HG03457 (cell line): Measurements from ENCODE around the gene FHOD1.

Source experiments
- ATAC-seq: cut with Tn5 transposase; IDR thresholded peaks from one replicate; pipeline ENCODE4 v1.9.1; 2021; ENCODE audit warnings: moderate number of reproducible peaks; ENCODE audit not compliant: unreplicated experiment

FHOD1 gene

DNA sequence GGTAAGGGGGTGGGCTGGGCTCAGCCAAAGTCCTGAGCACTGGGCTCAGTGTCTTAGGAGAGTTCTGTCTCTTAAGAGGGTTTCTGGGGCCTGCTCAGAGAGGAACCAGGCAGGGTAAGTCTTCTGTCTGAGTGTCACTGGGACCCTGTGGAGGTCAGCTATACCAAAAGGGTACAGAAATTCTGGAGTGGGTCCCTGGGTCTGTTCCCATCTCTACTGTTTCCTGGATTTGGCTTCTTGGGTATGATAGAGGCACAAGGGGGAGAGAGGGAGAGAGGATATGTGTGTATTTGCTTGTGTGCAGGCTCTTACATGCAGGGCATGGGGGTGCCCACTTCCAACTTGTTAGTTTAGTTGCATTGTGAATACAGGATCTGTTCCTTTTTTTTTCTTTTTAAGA is 53.7 kb downstream of the FHOD1 start:
- ATAC-seq, result no peak

DNA sequence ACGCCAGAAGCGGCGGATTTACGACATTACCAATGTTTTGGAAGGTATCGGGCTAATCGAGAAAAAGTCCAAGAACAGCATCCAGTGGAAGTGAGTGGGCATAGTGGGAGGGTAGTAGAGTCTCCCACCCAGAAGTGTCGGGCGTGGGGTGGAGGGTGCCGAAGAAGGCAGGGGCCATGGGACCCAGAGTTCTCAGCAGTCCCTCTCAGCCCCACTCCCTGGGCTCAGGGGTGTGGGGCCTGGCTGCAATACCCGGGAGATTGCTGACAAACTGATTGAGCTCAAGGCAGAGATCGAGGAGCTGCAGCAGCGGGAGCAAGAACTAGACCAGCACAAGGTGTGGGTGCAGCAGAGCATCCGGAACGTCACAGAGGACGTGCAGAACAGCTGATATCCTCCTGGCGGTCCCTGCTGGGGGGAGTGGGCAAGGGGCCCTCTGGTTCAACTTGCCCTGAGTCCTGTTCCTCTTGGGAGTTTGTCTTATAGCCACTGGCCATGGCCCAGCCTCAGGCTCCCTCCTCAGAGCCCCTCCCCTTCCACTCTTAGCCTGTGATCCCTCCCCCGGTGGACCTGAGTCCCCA is 54.4 kb downstream of the FHOD1 start:
- ATAC-seq, result no peak

DNA sequence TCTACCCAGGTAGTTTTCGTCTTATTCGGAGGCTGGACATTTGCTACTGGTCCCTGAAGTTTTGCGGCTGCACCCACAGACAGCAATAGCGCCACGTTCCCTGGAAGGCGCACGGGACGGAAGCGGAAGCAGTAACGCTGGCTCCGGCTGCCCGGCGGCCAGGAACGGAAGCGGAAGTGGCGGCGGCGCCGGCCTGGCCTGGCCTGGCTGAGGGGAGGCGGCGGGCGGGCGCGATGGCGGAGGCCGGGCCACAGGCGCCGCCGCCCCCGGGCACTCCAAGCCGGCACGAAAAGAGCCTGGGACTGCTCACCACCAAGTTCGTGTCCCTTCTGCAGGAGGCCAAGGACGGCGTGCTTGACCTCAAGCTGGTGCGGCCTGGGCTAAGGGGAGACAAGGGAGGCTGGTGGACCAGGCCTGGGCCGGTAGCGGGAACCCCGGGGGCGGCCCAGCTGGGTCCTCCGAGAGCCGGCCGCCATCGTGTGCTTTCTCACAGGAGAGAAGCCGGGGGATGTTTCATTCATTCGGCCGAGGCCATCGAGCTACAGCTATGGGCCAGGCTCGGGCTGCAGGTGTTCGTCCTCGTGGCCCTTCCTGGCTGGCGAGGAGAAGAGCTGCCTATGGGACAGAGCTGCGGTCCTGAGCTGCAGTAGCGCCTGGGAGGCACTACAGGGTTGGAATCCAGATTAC is 55.1 kb downstream of the FHOD1 start, which contains the start of gene E2F4:
E2F4 (plus strand) TSS at position 161 of the 687 bp plus-strand sequence; CDS start at position 234, 73 bp downstream.
- peak; percentile 72 for ATAC-seq

DNA sequence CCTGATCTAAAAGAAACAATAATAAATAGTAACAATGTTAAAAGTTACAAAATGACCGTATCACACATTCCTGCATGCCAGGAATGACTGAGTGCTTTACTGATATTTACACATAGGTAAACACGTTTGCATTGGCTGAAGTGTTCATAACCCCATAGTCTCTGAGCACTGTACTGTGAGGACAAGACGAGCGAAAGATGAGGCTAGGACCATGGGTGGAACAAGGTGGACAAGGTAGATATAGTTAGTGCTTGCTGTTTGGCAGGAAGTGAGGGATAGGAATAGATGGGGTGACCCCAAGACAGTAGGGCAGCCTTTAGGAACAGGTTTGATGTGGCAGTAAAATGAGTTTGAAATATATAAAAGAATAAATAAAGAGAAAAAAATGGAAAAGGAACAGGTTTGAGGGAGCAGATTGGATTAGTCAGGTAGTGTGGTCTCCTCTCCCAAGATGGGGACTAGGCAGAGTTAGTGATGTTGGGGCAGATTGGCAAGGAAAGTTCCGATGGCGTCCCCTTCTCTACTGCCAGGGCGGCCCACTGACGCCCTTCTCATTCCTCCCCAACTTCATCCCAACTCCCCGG is 55.8 kb downstream of the FHOD1 start:
- ATAC-seq, result no peak

- ATAC-seq, result no peak
These were observed 56.6 kb downstream of the FHOD1 start for GRCh38 chr16:67190448-67191399.

- ATAC-seq, result no peak
These were observed 57.2 kb downstream of the FHOD1 start, which contains the start of gene EXOC3L1 for GRCh38 chr16:67190041-67190440. TSS of gene EXOC3L1 (minus strand) at chr16:67190136. CDS start at chr16:67189676, 460 bp downstream.

DNA sequence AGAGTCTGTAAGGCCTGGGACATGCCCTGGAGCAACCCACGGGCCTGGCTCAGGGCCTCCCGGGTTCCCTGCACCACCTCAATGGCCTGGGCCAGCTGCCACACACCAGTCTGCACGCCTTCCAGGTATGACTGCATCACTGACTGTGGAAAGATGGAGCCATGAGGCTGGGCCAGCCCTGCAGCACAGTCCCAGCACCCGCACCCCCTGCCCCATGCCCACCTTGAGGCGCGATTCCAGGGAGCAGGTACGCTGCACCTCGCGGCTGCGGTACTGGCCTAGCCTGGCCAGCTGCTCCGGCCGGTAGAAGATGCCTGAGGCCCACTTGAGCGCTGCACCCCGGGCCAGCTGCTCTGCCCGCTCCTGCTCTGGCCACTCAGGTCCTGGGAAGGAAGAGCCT is 58.5 kb downstream of the FHOD1 start:
- no peak for ATAC-seq

GRCh38 chr16:67188323-67188722 is 59.0 kb downstream of the FHOD1 start:
- ATAC-seq, result no peak

- no peak for ATAC-seq
These were observed 59.9 kb downstream of the FHOD1 start for GRCh38 chr16:67187175-67187890.

- ATAC-seq, result no peak
These were observed 60.7 kb downstream of the FHOD1 start for GRCh38 chr16:67186550-67186950.

DNA sequence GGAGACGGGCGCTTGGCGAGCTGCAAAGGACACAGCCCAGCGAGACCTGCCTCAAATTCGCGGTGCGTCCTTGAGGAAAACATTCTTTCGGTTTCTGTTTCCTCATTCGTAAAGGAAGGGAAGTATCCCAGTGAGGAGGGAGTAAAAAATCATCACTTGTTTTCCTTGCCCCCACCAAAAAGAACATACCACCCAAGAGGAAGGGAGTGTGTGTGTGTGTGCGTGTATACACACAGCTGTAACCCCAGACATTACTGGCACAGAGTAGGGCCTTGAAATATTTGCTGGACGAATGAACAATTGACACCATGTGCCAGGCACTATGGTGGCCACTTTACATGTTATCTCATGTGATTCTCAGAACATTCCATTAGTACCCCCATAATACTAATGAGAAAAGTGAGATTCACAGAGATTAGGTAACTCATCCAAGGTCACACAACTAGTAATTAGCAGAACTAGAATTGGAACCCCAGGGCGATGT is 61.6 kb downstream of the FHOD1 start:
- no peak for ATAC-seq

- no peak for ATAC-seq
These were observed 62.2 kb downstream of the FHOD1 start for GRCh38 chr16:67184995-67185650.

- no peak for ATAC-seq
These were observed 62.8 kb downstream of the FHOD1 start for GRCh38 chr16:67184453-67184994.

DNA sequence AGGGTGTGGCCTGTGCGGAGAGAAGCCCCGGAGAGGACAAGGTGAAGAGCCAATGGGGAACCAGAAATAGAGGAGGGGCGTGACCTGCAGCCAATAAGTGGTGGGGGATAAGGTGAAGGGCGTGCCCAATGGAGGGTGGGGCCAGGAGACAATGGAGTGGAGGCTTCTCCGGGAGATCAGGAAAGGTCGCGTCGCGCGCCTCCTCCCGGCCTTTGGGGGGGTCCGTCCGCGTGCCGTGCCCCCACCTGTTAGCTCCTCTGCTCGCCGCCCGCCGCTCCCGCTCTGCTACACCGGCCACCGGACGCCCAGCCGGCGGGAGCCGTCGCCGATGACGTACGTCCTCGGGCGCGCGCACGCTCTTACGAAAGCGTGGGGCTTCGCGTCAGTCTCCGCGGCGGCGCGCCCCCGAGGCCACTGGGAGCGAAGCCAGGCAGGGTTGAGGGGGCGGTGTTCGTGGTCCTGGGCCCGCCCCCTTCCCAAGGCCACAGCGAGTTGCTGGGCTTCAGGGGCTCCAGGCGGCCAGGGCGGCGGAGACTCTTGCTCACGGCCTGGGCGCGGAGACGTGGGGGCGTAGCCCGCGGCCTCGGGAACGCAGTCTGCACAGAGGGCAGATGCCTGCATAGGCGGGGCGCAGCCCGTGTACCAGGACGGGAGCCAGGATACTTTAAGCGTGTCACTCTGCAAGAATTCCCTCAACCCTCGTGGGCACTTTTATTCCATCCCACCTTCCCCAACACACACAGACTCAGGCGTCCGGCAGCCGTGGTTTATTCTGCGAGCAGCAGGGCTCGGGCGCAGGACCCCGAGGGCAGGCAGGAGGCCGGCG is 63.4 kb downstream of the FHOD1 start, which contains the start of gene MATCAP1:
MATCAP1 (minus strand) TSS at position 337 of the 826 bp plus-strand sequence. CDS start 3,353 bp downstream, outside the sequence.
- peak; percentile 76 for ATAC-seq

DNA sequence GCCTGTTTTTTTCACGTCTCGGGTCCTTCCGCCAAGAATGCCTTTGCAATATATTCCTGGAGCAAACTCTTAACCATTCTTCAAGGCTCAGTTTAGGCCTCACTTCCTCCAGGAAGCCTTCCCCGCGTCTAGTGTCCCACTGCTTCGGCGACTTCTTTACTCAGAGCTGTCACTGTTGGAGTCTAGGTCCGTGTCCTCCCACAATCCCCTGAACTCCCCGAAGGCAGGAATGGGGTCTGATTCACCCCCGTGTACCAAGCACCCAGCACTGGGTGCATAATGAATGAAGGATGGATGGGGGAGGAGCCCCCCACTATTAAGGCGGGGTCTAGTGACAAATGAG is 64.0 kb downstream of the FHOD1 start:
- no peak for ATAC-seq

DNA sequence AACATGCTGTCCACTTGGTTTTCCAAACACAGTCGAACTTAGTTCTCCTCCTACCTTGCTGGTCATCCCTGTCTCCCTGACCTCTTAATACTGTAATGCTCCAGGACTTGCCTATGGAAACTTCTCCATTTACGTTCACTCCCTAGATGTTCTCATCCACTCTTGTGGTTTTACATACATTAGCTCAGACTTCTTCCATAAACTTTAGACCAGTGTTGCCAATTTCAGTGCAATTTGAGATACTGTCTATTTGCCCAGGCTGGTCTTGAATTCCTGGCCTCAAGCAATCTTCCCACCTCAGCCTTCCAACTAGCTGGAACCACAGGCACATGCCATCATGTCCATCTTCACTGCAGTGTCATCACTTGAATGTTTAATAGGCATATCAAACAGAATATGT is 65.0 kb downstream of the FHOD1 start:
- no peak for ATAC-seq

DNA sequence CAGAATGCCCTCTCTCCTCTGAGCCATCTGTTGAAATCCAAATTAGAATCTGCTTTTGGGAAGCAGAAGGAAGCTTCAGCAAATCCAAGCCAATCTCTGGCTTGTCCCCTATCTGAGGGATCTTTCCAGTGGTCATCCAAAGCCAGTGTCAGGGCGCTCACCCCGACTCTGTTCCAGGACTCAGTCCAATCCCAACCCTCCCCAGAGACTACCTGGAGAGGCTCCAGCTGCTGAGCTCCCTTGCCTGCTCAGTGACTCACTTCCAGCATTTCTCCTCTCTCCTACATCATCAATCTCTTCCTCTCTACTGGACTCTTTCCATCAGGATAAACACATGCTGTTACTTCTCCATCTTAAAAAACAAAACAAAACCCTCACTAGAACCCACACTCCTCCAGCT is 65.9 kb downstream of the FHOD1 start:
- ATAC-seq, result no peak

GRCh38 chr16:67180166-67180565 is 67.1 kb downstream of the FHOD1 start:
- no peak for ATAC-seq
